ENCODE data around the gene SLC37A1. TPM values are rescaled to one million over a fixed set of nuclear protein-coding genes. Genes with fewer than 3 reads are reported as not detected.

The SLC37A1 gene
- total RNA-seq, 1 experiment from 2014 or later, result 15.0 TPM

- Histone ChIP-seq H3K4me3 (replicated peaks in 1 of 2; ENCODE audit: low read depth in 1 of 2, low read length in 2 of 2) (no peak overlapping the region), H2AFZ (ENCODE audit: low read depth, low read length, poor library complexity, severe bottlenecking) (no peak overlapping the region), H3K9ac (ENCODE audit: low read length) (no peak overlapping the region), H3K4me2 (ENCODE audit: low read length) (no peak overlapping the region), H3K9me2 (ENCODE audit: insufficient read depth) (no peaks in the 10 kb centered on the region), H3K4me1 (ENCODE audit: control insufficient read depth in 1 of 2, insufficient read depth in 2 of 2, low read length in 2 of 2) (peaks cover 15 to 27% of the 10 kb centered on the region in 2 experiments), H3K27me3 (ENCODE audit: insufficient read depth, low read length) (no peaks in the 10 kb centered on the region), H4K20me1 (ENCODE audit: insufficient read depth) (no peaks in the 10 kb centered on the region), H3K79me2 (ENCODE audit: insufficient read depth, low read length) (no peaks in the 10 kb centered on the region), H3K36me3 (ENCODE audit: control insufficient read depth in 1 of 2, insufficient read depth in 2 of 2, low read length in 2 of 2) (no peaks in the 10 kb centered on the region), H3K27ac (ENCODE audit: low read depth, low read length) (no peak overlapping the region), H3K9me3 (ENCODE audit: control insufficient read depth in 1 of 2, insufficient read depth in 1 of 2, low read depth in 1 of 2, low read length in 2 of 2) (no peaks in the 10 kb centered on the region)
- RAD21 ChIA-PET (ENCODE audit: low non-redundant PET in 1 of 2, low total read pairs in 2 of 2, uncharacterized antibody in 2 of 2, unreplicated experiment in 2 of 2), result no interaction called here
- CTCF ChIA-PET, result no interaction called here
- no peak for ATAC-seq
- intact Hi-C loops (cut with micrococcal nuclease), result no loop called here
- TF ChIP-seq ATF3 (IDR thresholded peaks at IDR 0.05) (no peak), YY1 (IDR thresholded peaks at IDR 0.05; ENCODE audit: extremely low read depth, insufficient replicate concordance, low read depth, low read length) (no peak), CBX3 (IDR thresholded peaks at IDR 0.05; ENCODE audit: low read depth) (no peak), POLR2AphosphoS5 (IDR thresholded peaks at IDR 0.05; ENCODE audit: low read depth, low read length) (no peak), RAD21 (IDR thresholded peaks at IDR 0.05; ENCODE audit: low read depth) (no peak), SP1 (IDR thresholded peaks at IDR 0.05; ENCODE audit: low read depth) (no peak), CTCF (IDR thresholded peaks at IDR 0.05 in 2 of 3, conservative IDR thresholded peaks at IDR 0.05 in 1 of 3; ENCODE audit: borderline replicate concordance in 1 of 3, insufficient read depth in 1 of 3, low read depth in 2 of 3, low read length in 2 of 3) (no peak), POLR2A (IDR thresholded peaks at IDR 0.05; ENCODE audit: borderline replicate concordance, extremely low read depth, insufficient read depth, insufficient read length) (no peak), CEBPB (IDR thresholded peaks at IDR 0.05; ENCODE audit: low read depth) (no peak), TCF7L2 (IDR thresholded peaks at IDR 0.05; ENCODE audit: borderline replicate concordance, extremely low read depth, insufficient read depth, insufficient read length) (no peak), FOSL1 (IDR thresholded peaks at IDR 0.05; ENCODE audit: low read depth) (no peak), ZNF274 (IDR thresholded peaks at IDR 0.05; ENCODE audit: low read depth, low read length) (no peak)
- TF ChIP-seq, protein P1, sequence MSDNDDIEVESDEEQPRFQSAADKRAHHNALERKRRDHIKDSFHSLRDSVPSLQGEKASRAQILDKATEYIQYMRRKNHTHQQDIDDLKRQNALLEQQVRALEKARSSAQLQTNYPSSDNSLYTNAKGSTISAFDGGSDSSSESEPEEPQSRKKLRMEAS (IDR thresholded peaks at IDR 0.05), result no peak
- BruUV-seq (replicated peaks), result no TSS peak
- POLR2A ChIA-PET, result no interaction called here
- no peak for DNase-seq (ENCODE audit: low read depth, low spot score)
These were observed 42.4 kb upstream of the SLC37A1 start for GRCh38 chr21:42471206-42471605.

All from HCT116 (cell line).